ENCODE data around the gene CEMIP.

DNA sequence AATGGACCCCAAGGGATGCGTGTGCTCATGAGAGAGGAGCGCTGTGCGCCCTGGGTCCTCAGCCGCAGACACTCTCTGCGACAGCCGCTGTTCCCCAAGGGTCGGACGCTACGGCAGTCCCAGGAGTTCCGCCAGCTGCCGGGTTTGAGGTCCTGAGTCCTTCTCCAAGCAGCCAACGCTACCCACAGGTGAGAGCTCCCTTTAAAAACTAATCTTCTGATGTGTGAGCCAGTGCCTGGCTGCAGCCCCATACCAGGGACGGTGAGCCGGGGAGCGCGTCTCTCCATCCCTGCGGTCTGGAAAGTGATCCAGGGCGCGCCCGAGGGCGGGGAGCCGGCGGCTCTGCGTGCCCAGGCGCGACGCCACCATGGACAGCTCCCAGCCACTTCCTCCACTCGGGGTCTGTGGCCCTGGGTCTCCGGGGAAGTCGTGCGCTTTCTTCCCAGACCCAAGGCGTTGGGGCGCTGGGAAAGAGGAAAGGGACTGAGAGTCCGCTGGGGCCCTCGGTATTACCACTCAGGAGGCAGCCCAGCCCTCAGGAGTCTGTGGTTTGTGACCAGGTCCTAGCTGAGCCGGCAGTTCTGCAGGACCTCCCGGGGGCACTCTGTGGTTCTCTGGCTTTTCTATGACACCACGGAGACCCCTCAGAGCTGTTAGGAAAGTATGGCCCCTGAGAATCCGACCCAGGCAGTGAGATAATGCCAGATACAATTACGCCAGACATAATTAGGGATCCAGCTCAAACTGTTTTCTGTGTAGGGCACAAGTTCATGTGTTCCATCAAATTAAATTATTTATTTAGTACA is 1.4 kb downstream of the CEMIP start:
- TF ChIP-seq, protein P1, sequence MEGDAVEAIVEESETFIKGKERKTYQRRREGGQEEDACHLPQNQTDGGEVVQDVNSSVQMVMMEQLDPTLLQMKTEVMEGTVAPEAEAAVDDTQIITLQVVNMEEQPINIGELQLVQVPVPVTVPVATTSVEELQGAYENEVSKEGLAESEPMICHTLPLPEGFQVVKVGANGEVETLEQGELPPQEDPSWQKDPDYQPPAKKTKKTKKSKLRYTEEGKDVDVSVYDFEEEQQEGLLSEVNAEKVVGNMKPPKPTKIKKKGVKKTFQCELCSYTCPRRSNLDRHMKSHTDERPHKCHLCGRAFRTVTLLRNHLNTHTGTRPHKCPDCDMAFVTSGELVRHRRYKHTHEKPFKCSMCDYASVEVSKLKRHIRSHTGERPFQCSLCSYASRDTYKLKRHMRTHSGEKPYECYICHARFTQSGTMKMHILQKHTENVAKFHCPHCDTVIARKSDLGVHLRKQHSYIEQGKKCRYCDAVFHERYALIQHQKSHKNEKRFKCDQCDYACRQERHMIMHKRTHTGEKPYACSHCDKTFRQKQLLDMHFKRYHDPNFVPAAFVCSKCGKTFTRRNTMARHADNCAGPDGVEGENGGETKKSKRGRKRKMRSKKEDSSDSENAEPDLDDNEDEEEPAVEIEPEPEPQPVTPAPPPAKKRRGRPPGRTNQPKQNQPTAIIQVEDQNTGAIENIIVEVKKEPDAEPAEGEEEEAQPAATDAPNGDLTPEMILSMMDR (IDR thresholded peaks at IDR 0.05) = no peak
- no peak for TF ChIP-seq POLR2A (IDR thresholded peaks at IDR 0.05)
